Body of pancreas (tissue), 4 donors: ENCODE results near the gene UBR4.

Experiments used
- POLR2A ChIP-seq, 3 donors: fragments of 450-650 bp; IDR thresholded peaks; one replicate each; pipeline ENCODE4 v1.6.1; 2016; ENCODE audit warnings: antibody characterized with exemption in 3 of 3, mild to moderate bottlenecking in 2 of 3
- TF ChIP-seq, protein P1 (sequence below), 7 experiments: fragments of 450-650 bp in 4 of 7; fragments of 200-600 bp in 3 of 7; sonication (generic) in 3 of 7; IDR thresholded peaks; one replicate each; pipeline ENCODE4 v1.5.1; 2016 to 2019; ENCODE audit warnings: antibody characterized with exemption in 7 of 7

DNA sequence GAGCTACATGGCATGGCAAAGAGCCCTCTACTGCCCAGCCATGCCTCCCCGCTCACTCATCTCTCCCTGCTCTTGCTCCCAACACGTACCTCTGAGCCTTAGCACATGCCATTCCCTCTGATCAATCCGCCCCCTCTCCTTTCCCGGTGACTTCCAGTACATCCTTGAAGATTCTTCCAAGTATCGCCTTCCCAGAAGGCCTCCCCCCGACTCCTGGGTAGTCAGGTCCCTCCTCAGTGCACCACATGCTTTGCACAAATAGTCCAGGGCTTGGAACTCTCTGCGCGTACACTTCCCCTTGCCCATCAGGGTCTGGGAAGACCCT is 176.6 kb downstream of the UBR4 start:
- TF ChIP-seq, protein P1, sequence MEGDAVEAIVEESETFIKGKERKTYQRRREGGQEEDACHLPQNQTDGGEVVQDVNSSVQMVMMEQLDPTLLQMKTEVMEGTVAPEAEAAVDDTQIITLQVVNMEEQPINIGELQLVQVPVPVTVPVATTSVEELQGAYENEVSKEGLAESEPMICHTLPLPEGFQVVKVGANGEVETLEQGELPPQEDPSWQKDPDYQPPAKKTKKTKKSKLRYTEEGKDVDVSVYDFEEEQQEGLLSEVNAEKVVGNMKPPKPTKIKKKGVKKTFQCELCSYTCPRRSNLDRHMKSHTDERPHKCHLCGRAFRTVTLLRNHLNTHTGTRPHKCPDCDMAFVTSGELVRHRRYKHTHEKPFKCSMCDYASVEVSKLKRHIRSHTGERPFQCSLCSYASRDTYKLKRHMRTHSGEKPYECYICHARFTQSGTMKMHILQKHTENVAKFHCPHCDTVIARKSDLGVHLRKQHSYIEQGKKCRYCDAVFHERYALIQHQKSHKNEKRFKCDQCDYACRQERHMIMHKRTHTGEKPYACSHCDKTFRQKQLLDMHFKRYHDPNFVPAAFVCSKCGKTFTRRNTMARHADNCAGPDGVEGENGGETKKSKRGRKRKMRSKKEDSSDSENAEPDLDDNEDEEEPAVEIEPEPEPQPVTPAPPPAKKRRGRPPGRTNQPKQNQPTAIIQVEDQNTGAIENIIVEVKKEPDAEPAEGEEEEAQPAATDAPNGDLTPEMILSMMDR (IDR thresholded peaks at IDR 0.05) = no peak
- TF ChIP-seq POLR2A (IDR thresholded peaks at IDR 0.05) = no peak
